ENCODE measurements around the gene GLT1D1. TPM values are rescaled to one million over a fixed set of nuclear protein-coding genes. Genes with fewer than 3 reads are reported as not detected.

Gene GLT1D1
- polyA plus RNA-seq, 1 of the 3 experiments (the other 2 are of a cell fraction), result 0.05 TPM

DNA sequence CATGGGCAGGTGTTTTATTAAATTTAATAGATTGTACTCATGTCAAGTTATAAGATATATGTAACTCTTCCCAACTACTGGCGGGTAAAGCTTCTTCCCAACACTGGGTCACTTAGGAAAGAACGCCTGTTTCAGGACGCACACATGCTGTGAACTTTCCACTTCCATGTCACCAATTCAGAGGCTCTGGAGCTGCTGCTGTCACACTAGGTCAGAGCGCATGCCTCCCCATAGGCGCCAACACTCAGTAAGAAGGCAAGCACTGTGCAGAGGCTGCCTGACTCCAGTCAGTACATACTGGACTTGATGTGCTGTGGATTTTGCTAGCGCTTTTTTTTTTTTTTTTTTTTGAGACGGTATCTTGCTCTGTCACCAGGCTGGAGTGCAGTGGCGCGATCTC is 46.7 kb upstream of the GLT1D1 start:
- Histone ChIP-seq H3K27me3 (ENCODE audit: insufficient read depth) (no peaks in the 10 kb centered on the region), H3K4me3 (ENCODE audit: low read depth in 2 of 2, low read length in 1 of 2) (no peak overlapping the region), H2AFZ (ENCODE audit: low read depth) (no peak overlapping the region), H3K79me2 (ENCODE audit: insufficient read depth) (peaks cover 54% of the 10 kb centered on the region), H3K27ac (ENCODE audit: low read depth in 2 of 2, low read length in 1 of 2) (no peak overlapping the region), H3K4me1 (ENCODE audit: control insufficient read depth in 1 of 2, insufficient read depth in 2 of 2, low read depth in 1 of 2, low read length in 1 of 2) (peaks cover 6 to 10% of the 10 kb centered on the region in 2 experiments; a peak in 2 of 4 replicates), H3K9me2 (no peaks in the 10 kb centered on the region), H3K4me2 (no peak overlapping the region), H3K36me3 (replicated peaks in 1 of 2; ENCODE audit: control insufficient read depth in 1 of 2, insufficient read depth in 2 of 2, low read length in 1 of 2) (peaks cover 37 to 50% of the 10 kb centered on the region in 2 experiments), H3F3A (replicated peaks; ENCODE audit: insufficient read depth) (peaks cover 11% of the 10 kb centered on the region), H4K20me1 (ENCODE audit: insufficient read depth) (peaks cover 9% of the 10 kb centered on the region), H3K9me3 (no peaks in the 10 kb centered on the region), H3K9ac (no peak overlapping the region)
- no peak for DNase-seq
- TF ChIP-seq RFX5 (IDR thresholded peaks at IDR 0.05; ENCODE audit: low read length), result no peak
- TF ChIP-seq MEF2A (IDR thresholded peaks at IDR 0.05; ENCODE audit: borderline replicate concordance, low read depth), result no peak
- TF ChIP-seq FOSL2 (IDR thresholded peaks at IDR 0.05; ENCODE audit: borderline replicate concordance, low read depth), result no peak
- no peak for TF ChIP-seq TAF1 (IDR thresholded peaks at IDR 0.05; ENCODE audit: borderline replicate concordance, low read depth, low read length)
- no peak for TF ChIP-seq GABPA (IDR thresholded peaks at IDR 0.05; ENCODE audit: low read depth)
- TF ChIP-seq YY1 (IDR thresholded peaks at IDR 0.05; ENCODE audit: low read depth), result no peak
- TF ChIP-seq RCOR1 (IDR thresholded peaks at IDR 0.05; ENCODE audit: low read length), result no peak
- TF ChIP-seq, protein P1, sequence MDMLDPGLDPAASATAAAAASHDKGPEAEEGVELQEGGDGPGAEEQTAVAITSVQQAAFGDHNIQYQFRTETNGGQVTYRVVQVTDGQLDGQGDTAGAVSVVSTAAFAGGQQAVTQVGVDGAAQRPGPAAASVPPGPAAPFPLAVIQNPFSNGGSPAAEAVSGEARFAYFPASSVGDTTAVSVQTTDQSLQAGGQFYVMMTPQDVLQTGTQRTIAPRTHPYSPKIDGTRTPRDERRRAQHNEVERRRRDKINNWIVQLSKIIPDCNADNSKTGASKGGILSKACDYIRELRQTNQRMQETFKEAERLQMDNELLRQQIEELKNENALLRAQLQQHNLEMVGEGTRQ (IDR thresholded peaks at IDR 0.05; ENCODE audit: borderline replicate concordance, low read depth, low read length), result no peak
- ChIA-PET POLR2A (no interaction called here), CTCF (interaction anchor here (1.6 kb wide), 1 partner anchor 17 kb away, joined by 4 read pairs; the partner anchor contains the start of gene SLC15A4)
- WGBS (ENCODE audit: low lambda C conversion rate), result 83% methylated on average over 9 of the region's 9 CpGs

DNA sequence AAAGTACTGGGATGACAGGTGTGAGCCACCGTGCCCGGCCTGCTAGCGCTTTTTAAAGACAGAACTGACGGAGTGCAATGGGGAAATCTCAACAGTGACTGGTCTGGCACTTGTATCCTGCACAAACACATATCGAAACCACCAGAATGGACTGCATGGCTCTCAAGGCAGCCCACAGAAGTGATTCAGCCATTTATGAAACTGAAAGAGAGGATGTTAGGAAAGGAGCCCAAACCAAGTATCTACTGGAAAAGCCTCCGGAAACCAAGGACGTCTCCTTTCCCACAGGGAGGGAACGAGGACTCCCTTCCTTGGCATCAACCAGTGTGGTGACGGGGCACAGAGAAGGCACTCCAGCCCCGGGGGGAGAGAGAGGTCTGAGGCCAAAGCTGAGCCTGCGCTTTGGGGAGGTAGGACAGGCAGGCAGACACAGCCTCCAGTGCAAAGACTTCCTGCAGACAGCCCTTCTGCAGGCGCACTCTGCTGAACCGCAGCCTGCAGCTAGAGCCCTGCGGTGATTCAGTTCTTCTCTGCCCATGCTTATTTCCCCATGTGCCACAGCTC is 46.0 kb upstream of the GLT1D1 start:
- 98% methylated on average over 14 of the region's 14 CpGs for WGBS (ENCODE audit: low lambda C conversion rate)
- Histone ChIP-seq H3K9me3 (no peaks in the 10 kb centered on the region), H3K4me1 (ENCODE audit: control insufficient read depth in 1 of 2, insufficient read depth in 2 of 2, low read depth in 1 of 2, low read length in 1 of 2) (peaks cover 3 to 10% of the 10 kb centered on the region in 2 experiments; a peak in 2 of 4 replicates), H3K9ac (no peak overlapping the region), H3K79me2 (ENCODE audit: insufficient read depth) (peaks cover 57% of the 10 kb centered on the region), H3K4me3 (ENCODE audit: low read depth in 2 of 2, low read length in 1 of 2) (no peak overlapping the region), H3K4me2 (no peak overlapping the region), H3K36me3 (replicated peaks in 1 of 2; ENCODE audit: control insufficient read depth in 1 of 2, insufficient read depth in 2 of 2, low read length in 1 of 2) (peaks cover 41 to 50% of the 10 kb centered on the region in 2 experiments), H3K27ac (ENCODE audit: low read depth in 2 of 2, low read length in 1 of 2) (no peak overlapping the region), H3F3A (replicated peaks; ENCODE audit: insufficient read depth) (peaks cover 4% of the 10 kb centered on the region), H3K9me2 (no peaks in the 10 kb centered on the region), H4K20me1 (ENCODE audit: insufficient read depth) (peaks cover 6% of the 10 kb centered on the region; the same call in 1 of the 2 replicates), H3K27me3 (ENCODE audit: insufficient read depth) (no peaks in the 10 kb centered on the region), H2AFZ (ENCODE audit: low read depth) (no peak overlapping the region)
- CTCF ChIA-PET, result interaction anchor here (1.6 kb wide), 1 partner anchor 17 kb away, joined by 4 read pairs; the partner anchor contains the start of gene SLC15A4
- no peak for DNase-seq
- TF ChIP-seq RAD21 (IDR thresholded peaks at IDR 0.05; ENCODE audit: low read length), result no peak
- TF ChIP-seq FOXM1 (IDR thresholded peaks at IDR 0.05; ENCODE audit: low read depth), result no peak
- no peak for TF ChIP-seq GABPA (IDR thresholded peaks at IDR 0.05; ENCODE audit: low read depth)
- TF ChIP-seq, protein P2, sequence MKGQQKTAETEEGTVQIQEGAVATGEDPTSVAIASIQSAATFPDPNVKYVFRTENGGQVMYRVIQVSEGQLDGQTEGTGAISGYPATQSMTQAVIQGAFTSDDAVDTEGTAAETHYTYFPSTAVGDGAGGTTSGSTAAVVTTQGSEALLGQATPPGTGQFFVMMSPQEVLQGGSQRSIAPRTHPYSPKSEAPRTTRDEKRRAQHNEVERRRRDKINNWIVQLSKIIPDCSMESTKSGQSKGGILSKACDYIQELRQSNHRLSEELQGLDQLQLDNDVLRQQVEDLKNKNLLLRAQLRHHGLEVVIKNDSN (IDR thresholded peaks at IDR 0.05; ENCODE audit: borderline replicate concordance, low read depth), result no peak
- no peak for TF ChIP-seq FOXJ3 (CRISPR knock-in tag; IDR thresholded peaks at IDR 0.05)
- TF ChIP-seq FOSL2 (IDR thresholded peaks at IDR 0.05; ENCODE audit: borderline replicate concordance, low read depth), result no peak
- TF ChIP-seq, protein P3, sequence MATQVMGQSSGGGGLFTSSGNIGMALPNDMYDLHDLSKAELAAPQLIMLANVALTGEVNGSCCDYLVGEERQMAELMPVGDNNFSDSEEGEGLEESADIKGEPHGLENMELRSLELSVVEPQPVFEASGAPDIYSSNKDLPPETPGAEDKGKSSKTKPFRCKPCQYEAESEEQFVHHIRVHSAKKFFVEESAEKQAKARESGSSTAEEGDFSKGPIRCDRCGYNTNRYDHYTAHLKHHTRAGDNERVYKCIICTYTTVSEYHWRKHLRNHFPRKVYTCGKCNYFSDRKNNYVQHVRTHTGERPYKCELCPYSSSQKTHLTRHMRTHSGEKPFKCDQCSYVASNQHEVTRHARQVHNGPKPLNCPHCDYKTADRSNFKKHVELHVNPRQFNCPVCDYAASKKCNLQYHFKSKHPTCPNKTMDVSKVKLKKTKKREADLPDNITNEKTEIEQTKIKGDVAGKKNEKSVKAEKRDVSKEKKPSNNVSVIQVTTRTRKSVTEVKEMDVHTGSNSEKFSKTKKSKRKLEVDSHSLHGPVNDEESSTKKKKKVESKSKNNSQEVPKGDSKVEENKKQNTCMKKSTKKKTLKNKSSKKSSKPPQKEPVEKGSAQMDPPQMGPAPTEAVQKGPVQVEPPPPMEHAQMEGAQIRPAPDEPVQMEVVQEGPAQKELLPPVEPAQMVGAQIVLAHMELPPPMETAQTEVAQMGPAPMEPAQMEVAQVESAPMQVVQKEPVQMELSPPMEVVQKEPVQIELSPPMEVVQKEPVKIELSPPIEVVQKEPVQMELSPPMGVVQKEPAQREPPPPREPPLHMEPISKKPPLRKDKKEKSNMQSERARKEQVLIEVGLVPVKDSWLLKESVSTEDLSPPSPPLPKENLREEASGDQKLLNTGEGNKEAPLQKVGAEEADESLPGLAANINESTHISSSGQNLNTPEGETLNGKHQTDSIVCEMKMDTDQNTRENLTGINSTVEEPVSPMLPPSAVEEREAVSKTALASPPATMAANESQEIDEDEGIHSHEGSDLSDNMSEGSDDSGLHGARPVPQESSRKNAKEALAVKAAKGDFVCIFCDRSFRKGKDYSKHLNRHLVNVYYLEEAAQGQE (IDR thresholded peaks at IDR 0.05; ENCODE audit: low read depth, low read length), result no peak
- TF ChIP-seq RXRA (IDR thresholded peaks at IDR 0.05; ENCODE audit: borderline replicate concordance, low read depth), result no peak
- TF ChIP-seq MXI1 (IDR thresholded peaks at IDR 0.05; ENCODE audit: low read depth, low read length), result no peak
- TF ChIP-seq, protein P4, sequence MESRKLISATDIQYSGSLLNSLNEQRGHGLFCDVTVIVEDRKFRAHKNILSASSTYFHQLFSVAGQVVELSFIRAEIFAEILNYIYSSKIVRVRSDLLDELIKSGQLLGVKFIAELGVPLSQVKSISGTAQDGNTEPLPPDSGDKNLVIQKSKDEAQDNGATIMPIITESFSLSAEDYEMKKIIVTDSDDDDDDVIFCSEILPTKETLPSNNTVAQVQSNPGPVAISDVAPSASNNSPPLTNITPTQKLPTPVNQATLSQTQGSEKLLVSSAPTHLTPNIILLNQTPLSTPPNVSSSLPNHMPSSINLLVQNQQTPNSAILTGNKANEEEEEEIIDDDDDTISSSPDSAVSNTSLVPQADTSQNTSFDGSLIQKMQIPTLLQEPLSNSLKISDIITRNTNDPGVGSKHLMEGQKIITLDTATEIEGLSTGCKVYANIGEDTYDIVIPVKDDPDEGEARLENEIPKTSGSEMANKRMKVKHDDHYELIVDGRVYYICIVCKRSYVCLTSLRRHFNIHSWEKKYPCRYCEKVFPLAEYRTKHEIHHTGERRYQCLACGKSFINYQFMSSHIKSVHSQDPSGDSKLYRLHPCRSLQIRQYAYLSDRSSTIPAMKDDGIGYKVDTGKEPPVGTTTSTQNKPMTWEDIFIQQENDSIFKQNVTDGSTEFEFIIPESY (IDR thresholded peaks at IDR 0.05; ENCODE audit: borderline replicate concordance, low read depth), result no peak
- TF ChIP-seq RFX5 (IDR thresholded peaks at IDR 0.05; ENCODE audit: low read length), result no peak
- POLR2A ChIA-PET, result interaction anchor here (0.7 kb wide), 1 partner anchor 9 kb away, joined by 3 read pairs; no protein-coding TSS in a partner anchor
